ENCODE data around the gene CDH20. TPM values are rescaled to one million over a fixed set of nuclear protein-coding genes. Genes with fewer than 3 reads are reported as not detected.

Gene CDH20
- total RNA-seq, 1 experiment from 2014 or later = not detected

DNA sequence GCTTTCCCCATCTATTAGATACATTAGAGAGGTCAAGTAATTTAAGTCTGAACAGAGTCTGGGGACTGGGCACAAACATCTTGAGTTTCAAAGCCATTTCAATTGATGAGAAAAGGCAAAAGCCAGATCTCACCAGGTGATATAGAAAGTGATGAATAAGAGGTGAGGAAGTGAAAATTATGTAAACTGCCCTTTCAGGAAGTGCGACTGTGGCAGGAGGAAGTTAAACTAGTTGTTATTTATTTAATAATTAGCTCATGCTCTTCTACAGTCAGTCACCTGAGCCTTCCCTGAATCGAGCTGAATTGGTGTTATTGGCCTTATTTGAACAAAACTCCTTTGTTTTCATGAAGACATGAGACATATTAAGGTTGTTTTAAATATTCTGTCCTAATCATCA lies 115.1 kb downstream of the CDH20 start:
- no peak overlapping the region for H3K4me2 ChIP-seq (ENCODE audit: low read depth, low read length, poor library complexity, severe bottlenecking)
- no peaks in the 10 kb centered on the region for H3K9me3 ChIP-seq (ENCODE audit: low read length)
- no peaks in the 10 kb centered on the region for H3K79me2 ChIP-seq (ENCODE audit: low read length)
- H3K27me3 ChIP-seq (ENCODE audit: low read length) = no peaks in the 10 kb centered on the region
- H3K9ac ChIP-seq (ENCODE audit: low read length) = no peak overlapping the region
- no peaks in the 10 kb centered on the region for H3K9me2 ChIP-seq (replicated peaks; ENCODE audit: insufficient read depth, low read length)
- DNase-seq = peak; percentile 55
- no peaks in the 10 kb centered on the region for H3K4me1 ChIP-seq (ENCODE audit: low read length)
- H3K4me3 ChIP-seq (ENCODE audit: low read length) = no peak overlapping the region
- H4K20me1 ChIP-seq (ENCODE audit: insufficient read depth, low read depth, low read length) = no peaks in the 10 kb centered on the region
- no peak overlapping the region for H3K27ac ChIP-seq (ENCODE audit: low read length)
- H3K36me3 ChIP-seq (ENCODE audit: insufficient read depth, low read length) = no peaks in the 10 kb centered on the region
- H2AFZ ChIP-seq (ENCODE audit: low read length) = no peak overlapping the region

DNA sequence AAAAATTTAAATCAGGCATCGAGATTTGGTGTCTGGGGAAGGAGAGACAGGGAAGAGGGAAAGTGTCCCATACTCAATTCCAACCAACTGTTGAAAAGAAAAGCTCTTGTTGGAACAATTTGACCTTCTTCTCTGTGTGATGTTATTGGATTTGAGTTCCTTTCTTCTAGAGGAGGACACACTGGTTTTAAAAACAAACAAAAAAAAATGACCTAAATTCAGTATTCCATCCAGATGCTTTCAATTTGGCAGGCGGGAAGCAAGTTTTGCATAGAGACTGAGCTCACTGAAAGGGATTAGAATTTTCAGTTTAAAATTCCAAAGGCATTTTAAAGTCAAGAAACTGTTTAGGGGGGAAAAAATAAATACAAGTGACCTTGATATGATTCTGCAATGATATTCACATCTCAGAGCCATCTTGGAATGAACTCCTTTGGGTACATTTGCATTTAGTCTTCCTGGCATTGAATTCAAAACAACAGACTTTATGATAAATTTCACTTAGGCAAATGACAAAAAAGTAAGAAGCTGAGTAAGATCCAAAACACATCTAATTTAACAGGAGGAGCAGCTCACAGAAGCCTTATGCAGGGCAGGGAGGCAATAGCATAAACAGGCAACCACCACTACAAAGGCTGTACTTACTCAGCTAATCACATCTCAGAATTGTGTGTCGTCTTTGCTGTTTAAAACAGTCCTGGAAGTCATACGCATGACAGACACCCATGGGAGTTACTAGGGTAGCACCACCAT lies 126.8 kb downstream of the CDH20 start:
- Histone ChIP-seq H2AFZ (ENCODE audit: low read length) (no peak overlapping the region), H3K9me2 (replicated peaks; ENCODE audit: insufficient read depth, low read length) (no peaks in the 10 kb centered on the region), H3K9ac (ENCODE audit: low read length) (no peak overlapping the region), H3K79me2 (ENCODE audit: low read length) (no peaks in the 10 kb centered on the region), H3K4me3 (ENCODE audit: low read length) (no peak overlapping the region), H3K27me3 (ENCODE audit: low read length) (no peaks in the 10 kb centered on the region), H3K9me3 (ENCODE audit: low read length) (no peaks in the 10 kb centered on the region), H3K36me3 (ENCODE audit: insufficient read depth, low read length) (no peaks in the 10 kb centered on the region), H3K4me2 (ENCODE audit: low read depth, low read length, poor library complexity, severe bottlenecking) (no peak overlapping the region), H3K4me1 (ENCODE audit: low read length) (no peaks in the 10 kb centered on the region), H4K20me1 (ENCODE audit: insufficient read depth, low read depth, low read length) (no peaks in the 10 kb centered on the region), H3K27ac (ENCODE audit: low read length) (no peak overlapping the region)
- no peak for DNase-seq

DNA sequence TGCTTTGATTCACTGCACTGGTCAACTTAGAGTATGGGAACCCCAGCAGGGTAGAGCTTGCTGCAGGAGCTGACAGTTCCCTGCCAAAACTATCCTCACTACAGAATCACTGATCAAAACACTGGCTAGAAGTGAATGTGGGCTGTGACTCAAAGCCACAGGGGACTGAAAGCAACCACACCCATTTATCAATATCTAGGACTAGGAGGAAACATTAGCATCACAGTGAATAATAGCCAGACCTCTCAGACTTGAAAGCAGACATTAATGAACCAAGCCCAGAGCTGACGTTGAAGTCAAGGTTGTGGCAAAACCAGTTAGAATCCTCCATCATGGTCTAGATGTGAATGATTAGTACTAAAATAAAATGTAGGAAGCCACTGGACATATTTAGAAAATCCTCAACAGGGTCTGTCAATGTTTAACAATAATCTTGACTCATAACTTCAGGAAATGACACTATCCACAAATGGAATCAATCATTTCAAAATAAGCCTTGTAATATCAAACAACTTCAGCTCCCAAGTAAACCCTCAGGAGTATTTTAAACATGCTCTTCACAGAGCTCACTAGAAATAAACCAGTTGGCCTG lies 131.4 kb downstream of the CDH20 start:
- H3K9ac ChIP-seq (ENCODE audit: low read length) = no peak overlapping the region
- no peaks in the 10 kb centered on the region for H3K9me2 ChIP-seq (replicated peaks; ENCODE audit: insufficient read depth, low read length)
- H3K4me3 ChIP-seq (ENCODE audit: low read length) = no peak overlapping the region
- no peak for DNase-seq
- no peaks in the 10 kb centered on the region for H3K4me1 ChIP-seq (ENCODE audit: low read length)
- H3K4me2 ChIP-seq (ENCODE audit: low read depth, low read length, poor library complexity, severe bottlenecking) = no peak overlapping the region
- no peaks in the 10 kb centered on the region for H3K79me2 ChIP-seq (ENCODE audit: low read length)
- no peak overlapping the region for H3K27ac ChIP-seq (ENCODE audit: low read length)
- H3K9me3 ChIP-seq (ENCODE audit: low read length) = no peaks in the 10 kb centered on the region
- H4K20me1 ChIP-seq (ENCODE audit: insufficient read depth, low read depth, low read length) = no peaks in the 10 kb centered on the region
- no peaks in the 10 kb centered on the region for H3K36me3 ChIP-seq (ENCODE audit: insufficient read depth, low read length)
- no peak overlapping the region for H2AFZ ChIP-seq (ENCODE audit: low read length)
- H3K27me3 ChIP-seq (ENCODE audit: low read length) = no peaks in the 10 kb centered on the region

DNA sequence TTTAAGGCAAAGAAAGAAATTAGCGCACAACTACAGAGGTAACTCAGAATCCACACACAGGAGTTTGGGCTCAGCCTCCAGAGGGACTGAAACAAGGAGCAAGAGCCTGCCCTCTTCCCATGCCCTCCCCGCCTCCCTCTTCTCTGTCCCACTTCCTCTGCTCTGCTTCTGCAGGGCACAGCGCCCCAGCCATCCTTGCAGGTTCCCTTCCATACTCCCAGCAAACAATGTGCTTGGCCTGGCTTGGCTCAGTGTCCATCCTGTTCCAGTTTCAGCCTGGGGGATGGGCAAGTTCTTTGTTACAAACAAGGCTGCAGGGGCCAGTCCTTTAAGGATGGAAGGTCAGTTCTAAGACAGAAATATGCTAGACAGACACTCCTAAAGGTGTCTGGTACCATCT lies 133.5 kb downstream of the CDH20 start:
- Histone ChIP-seq H3K36me3 (ENCODE audit: insufficient read depth, low read length) (no peaks in the 10 kb centered on the region), H3K4me2 (ENCODE audit: low read depth, low read length, poor library complexity, severe bottlenecking) (no peak overlapping the region), H3K27me3 (ENCODE audit: low read length) (no peaks in the 10 kb centered on the region), H2AFZ (ENCODE audit: low read length) (no peak overlapping the region), H3K4me1 (ENCODE audit: low read length) (no peaks in the 10 kb centered on the region), H3K9ac (ENCODE audit: low read length) (no peak overlapping the region), H3K9me3 (ENCODE audit: low read length) (no peaks in the 10 kb centered on the region), H3K4me3 (ENCODE audit: low read length) (no peak overlapping the region), H3K27ac (ENCODE audit: low read length) (no peak overlapping the region), H3K9me2 (replicated peaks; ENCODE audit: insufficient read depth, low read length) (no peaks in the 10 kb centered on the region), H3K79me2 (ENCODE audit: low read length) (no peaks in the 10 kb centered on the region), H4K20me1 (ENCODE audit: insufficient read depth, low read depth, low read length) (no peaks in the 10 kb centered on the region)
- DNase-seq = no peak

DNA sequence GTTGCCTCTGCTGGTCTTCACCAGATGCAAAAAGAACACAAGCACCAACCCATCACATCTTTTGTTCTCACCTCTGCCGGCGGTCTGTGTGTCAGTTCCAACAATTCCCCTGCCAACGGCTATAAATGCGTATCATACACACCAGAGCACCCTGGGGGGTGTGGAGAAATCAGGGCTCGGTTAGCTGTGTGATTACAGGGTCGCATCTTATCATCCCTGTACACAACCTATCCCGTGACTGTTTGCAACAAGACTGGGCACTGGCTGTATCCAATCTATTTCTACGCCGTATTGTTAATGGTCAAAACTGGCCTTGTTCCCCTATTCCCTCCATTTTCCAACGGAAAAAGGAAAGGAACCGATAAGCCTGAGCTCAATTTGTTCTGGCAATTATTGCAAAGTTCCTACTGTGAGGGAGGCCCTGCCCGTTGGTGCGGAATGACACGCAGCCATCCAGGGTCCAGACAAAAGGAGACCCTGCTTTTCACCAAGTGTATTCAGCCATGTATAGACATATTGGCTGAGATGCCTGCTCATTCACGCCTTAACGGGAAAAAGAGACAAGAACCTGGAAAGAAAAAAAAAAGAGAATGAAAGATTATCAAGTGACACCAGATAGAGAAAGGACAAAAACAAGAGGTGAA lies 136.9 kb downstream of the CDH20 start:
- Histone ChIP-seq H2AFZ (ENCODE audit: low read length) (no peak overlapping the region), H3K4me3 (ENCODE audit: low read length) (no peak overlapping the region), H3K27me3 (ENCODE audit: low read length) (no peaks in the 10 kb centered on the region), H3K9me2 (replicated peaks; ENCODE audit: insufficient read depth, low read length) (no peaks in the 10 kb centered on the region), H3K36me3 (ENCODE audit: insufficient read depth, low read length) (no peaks in the 10 kb centered on the region), H3K9ac (ENCODE audit: low read length) (no peak overlapping the region), H3K79me2 (ENCODE audit: low read length) (no peaks in the 10 kb centered on the region), H3K4me2 (ENCODE audit: low read depth, low read length, poor library complexity, severe bottlenecking) (no peak overlapping the region), H3K4me1 (ENCODE audit: low read length) (no peaks in the 10 kb centered on the region), H4K20me1 (ENCODE audit: insufficient read depth, low read depth, low read length) (no peaks in the 10 kb centered on the region), H3K9me3 (ENCODE audit: low read length) (no peaks in the 10 kb centered on the region), H3K27ac (ENCODE audit: low read length) (no peak overlapping the region)
- DNase-seq = no peak

DNA sequence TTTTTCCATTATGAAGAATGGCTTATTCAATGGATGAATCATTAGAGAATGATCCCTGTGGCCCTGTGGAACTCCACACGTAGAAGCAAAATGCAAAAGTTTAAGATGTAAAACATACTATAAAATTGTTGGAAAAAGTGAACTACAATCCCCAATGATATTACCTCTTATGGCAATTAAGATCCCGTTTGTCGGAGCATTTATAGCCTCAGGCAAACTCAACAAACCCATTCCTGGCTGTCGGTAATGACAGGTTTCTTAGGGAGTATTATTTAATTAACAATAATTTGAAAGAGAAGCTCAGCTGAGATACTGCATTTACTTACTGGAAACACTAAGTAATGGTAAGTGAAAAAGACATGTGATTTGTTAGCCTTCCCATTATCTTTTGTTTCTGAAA lies 138.3 kb downstream of the CDH20 start:
- Histone ChIP-seq H3K9me3 (ENCODE audit: low read length) (no peaks in the 10 kb centered on the region), H2AFZ (ENCODE audit: low read length) (no peak overlapping the region), H3K9ac (ENCODE audit: low read length) (no peak overlapping the region), H3K79me2 (ENCODE audit: low read length) (no peaks in the 10 kb centered on the region), H4K20me1 (ENCODE audit: insufficient read depth, low read depth, low read length) (no peaks in the 10 kb centered on the region), H3K27ac (ENCODE audit: low read length) (no peak overlapping the region), H3K4me3 (ENCODE audit: low read length) (no peak overlapping the region), H3K27me3 (ENCODE audit: low read length) (no peaks in the 10 kb centered on the region), H3K36me3 (ENCODE audit: insufficient read depth, low read length) (no peaks in the 10 kb centered on the region), H3K9me2 (replicated peaks; ENCODE audit: insufficient read depth, low read length) (no peaks in the 10 kb centered on the region), H3K4me1 (ENCODE audit: low read length) (no peaks in the 10 kb centered on the region), H3K4me2 (ENCODE audit: low read depth, low read length, poor library complexity, severe bottlenecking) (no peak overlapping the region)
- no peak for DNase-seq

DNA sequence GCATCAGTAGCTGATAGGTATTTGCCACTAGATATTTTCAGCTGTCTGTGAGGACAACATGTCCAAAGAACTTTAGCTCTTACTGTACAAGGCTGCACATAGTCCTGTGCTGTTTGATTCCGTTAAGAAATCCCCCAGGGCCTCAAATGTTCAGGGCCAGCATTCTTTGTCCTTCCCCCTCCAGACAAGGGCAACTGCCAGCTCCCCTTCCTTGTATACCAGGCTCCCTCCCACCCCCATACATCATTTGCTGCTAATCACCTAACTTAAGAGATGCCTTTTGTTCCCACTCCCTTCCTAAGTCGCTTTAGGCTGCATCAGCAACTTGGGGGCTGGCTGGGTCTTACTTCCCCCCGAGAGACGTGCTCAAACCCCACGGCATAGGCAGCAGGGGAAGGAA lies 138.7 kb downstream of the CDH20 start:
- H3K4me1 ChIP-seq (ENCODE audit: low read length) = no peaks in the 10 kb centered on the region
- H3K79me2 ChIP-seq (ENCODE audit: low read length) = no peaks in the 10 kb centered on the region
- H2AFZ ChIP-seq (ENCODE audit: low read length) = no peak overlapping the region
- no peaks in the 10 kb centered on the region for H3K9me3 ChIP-seq (ENCODE audit: low read length)
- H3K4me2 ChIP-seq (ENCODE audit: low read depth, low read length, poor library complexity, severe bottlenecking) = no peak overlapping the region
- no peak overlapping the region for H3K27ac ChIP-seq (ENCODE audit: low read length)
- no peak overlapping the region for H3K4me3 ChIP-seq (ENCODE audit: low read length)
- H4K20me1 ChIP-seq (ENCODE audit: insufficient read depth, low read depth, low read length) = no peaks in the 10 kb centered on the region
- H3K27me3 ChIP-seq (ENCODE audit: low read length) = no peaks in the 10 kb centered on the region
- H3K9ac ChIP-seq (ENCODE audit: low read length) = no peak overlapping the region
- no peaks in the 10 kb centered on the region for H3K36me3 ChIP-seq (ENCODE audit: insufficient read depth, low read length)
- no peak for DNase-seq
- no peaks in the 10 kb centered on the region for H3K9me2 ChIP-seq (replicated peaks; ENCODE audit: insufficient read depth, low read length)

DNA sequence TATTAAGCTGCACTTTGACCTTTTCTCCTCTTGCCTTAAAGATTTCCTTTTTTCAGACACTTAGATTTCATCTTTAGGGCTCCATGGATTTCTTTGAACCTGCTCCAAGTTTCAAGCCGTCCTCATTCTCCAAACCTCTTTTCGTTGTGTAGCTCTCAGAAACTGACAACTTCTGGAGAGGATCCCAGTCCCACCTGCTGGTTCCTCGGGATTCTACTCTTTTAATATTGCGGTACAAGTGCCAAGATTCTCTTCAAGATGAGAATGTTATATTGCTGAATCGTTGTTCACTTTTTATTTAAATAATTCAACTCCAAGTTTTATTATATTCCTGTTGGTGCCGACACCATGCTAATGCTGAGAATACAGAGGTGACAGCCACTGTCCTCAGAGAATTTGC lies 141.1 kb downstream of the CDH20 start:
- H3K9me3 ChIP-seq (ENCODE audit: low read length) = no peaks in the 10 kb centered on the region
- no peaks in the 10 kb centered on the region for H3K79me2 ChIP-seq (ENCODE audit: low read length)
- no peak overlapping the region for H2AFZ ChIP-seq (ENCODE audit: low read length)
- H3K27ac ChIP-seq (ENCODE audit: low read length) = no peak overlapping the region
- H3K36me3 ChIP-seq (ENCODE audit: insufficient read depth, low read length) = no peaks in the 10 kb centered on the region
- no peak overlapping the region for H3K4me3 ChIP-seq (ENCODE audit: low read length)
- H3K9ac ChIP-seq (ENCODE audit: low read length) = no peak overlapping the region
- H3K9me2 ChIP-seq (replicated peaks; ENCODE audit: insufficient read depth, low read length) = no peaks in the 10 kb centered on the region
- no peak overlapping the region for H3K4me2 ChIP-seq (ENCODE audit: low read depth, low read length, poor library complexity, severe bottlenecking)
- no peaks in the 10 kb centered on the region for H4K20me1 ChIP-seq (ENCODE audit: insufficient read depth, low read depth, low read length)
- no peaks in the 10 kb centered on the region for H3K4me1 ChIP-seq (ENCODE audit: low read length)
- no peak for DNase-seq
- no peaks in the 10 kb centered on the region for H3K27me3 ChIP-seq (ENCODE audit: low read length)

Data from Karpas-422 (cell line).